ENCODE data around the gene KIAA0586.
"Not testable (repeated sequence)": the region's sequence is repeated elsewhere in the genome, so short reads cannot be mapped to it uniquely, and the experiment has no call there.

Gene KIAA0586

GRCh38 chr14:58465421-58465820, 37.9 kb downstream of the KIAA0586 start:
- DNase-seq, result no peak

GRCh38 chr14:58466459-58466858, 38.9 kb downstream of the KIAA0586 start:
- no peak for DNase-seq

- no peak for DNase-seq
These were observed 40.1 kb downstream of the KIAA0586 start for GRCh38 chr14:58467575-58467974.

- no peak for DNase-seq
These were observed 41.8 kb downstream of the KIAA0586 start for GRCh38 chr14:58469309-58469708.

- DNase-seq, result no peak
These were observed 48.8 kb downstream of the KIAA0586 start for GRCh38 chr14:58476320-58476719.

- DNase-seq, result no peak
These were observed 50.1 kb downstream of the KIAA0586 start for GRCh38 chr14:58477653-58478052.

- not testable (repeated sequence) for DNase-seq
These were observed 50.8 kb downstream of the KIAA0586 start for GRCh38 chr14:58478329-58478728.

- DNase-seq, result no peak
These were observed 52.5 kb downstream of the KIAA0586 start for GRCh38 chr14:58479975-58480374.

GRCh38 chr14:58484176-58484575, 56.7 kb downstream of the KIAA0586 start:
- no peak for DNase-seq

- no peak for DNase-seq
These were observed 61.0 kb downstream of the KIAA0586 start for GRCh38 chr14:58488550-58488949.

- no peak for DNase-seq
These were observed 64.1 kb downstream of the KIAA0586 start for GRCh38 chr14:58491593-58491992.

GRCh38 chr14:58492044-58492443, 64.5 kb downstream of the KIAA0586 start:
- DNase-seq, result no peak

GRCh38 chr14:58501214-58501816, 73.8 kb downstream of the KIAA0586 start:
- peak; percentile 60 for DNase-seq

GRCh38 chr14:58513272-58513671, 85.8 kb downstream of the KIAA0586 start:
- DNase-seq, result no peak

- DNase-seq, result no peak
These were observed 90.1 kb downstream of the KIAA0586 start for GRCh38 chr14:58517592-58517991.

- not testable (repeated sequence) for DNase-seq
These were observed 98.2 kb downstream of the KIAA0586 start for GRCh38 chr14:58525691-58526090.

- DNase-seq, result no peak
These were observed 105.9 kb downstream of the KIAA0586 start for GRCh38 chr14:58533446-58533845.

- DNase-seq, result no peak
These were observed 107.5 kb downstream of the KIAA0586 start for GRCh38 chr14:58535044-58535443.

- DNase-seq, result no peak
These were observed 109.5 kb downstream of the KIAA0586 start for GRCh38 chr14:58537004-58537403.

- no peak for DNase-seq
These were observed 113.5 kb downstream of the KIAA0586 start for GRCh38 chr14:58540749-58541632.

- DNase-seq, result no peak
These were observed 114.1 kb downstream of the KIAA0586 start for GRCh38 chr14:58541633-58542022.

GRCh38 chr14:58543253-58543652, 115.7 kb downstream of the KIAA0586 start:
- no peak for DNase-seq

- DNase-seq, result no peak
These were observed 120.1 kb downstream of the KIAA0586 start for GRCh38 chr14:58547649-58548048.

GRCh38 chr14:58549105-58549757, 121.7 kb downstream of the KIAA0586 start:
- no peak for DNase-seq

Measured in NCI-H1105 (cell line).